ENCODE data around the gene PHACTR3.

PHACTR3 gene

GRCh38 chr20:59597240-59597639, 7.1 kb upstream of the PHACTR3 start:
- Histone ChIP-seq H3K27ac (no peak overlapping the region), H3K36me3 (no peaks in the 10 kb centered on the region), H3K27me3 (peaks cover 0 to 47% of the 10 kb centered on the region in 2 donors), H3K4me1 (no peaks in the 10 kb centered on the region), H3K9me3 (no peaks in the 10 kb centered on the region), H3K4me3 (no peak overlapping the region)
- TF ChIP-seq CTCF (IDR thresholded peaks at IDR 0.05): no peak
- DNase-seq: no peak
- intact Hi-C loops (cut with DNase I; ENCODE audit: low total_unique reads): no loop called here

- intact Hi-C loops (cut with DNase I; ENCODE audit: low total_unique reads): no loop called here
- no peak for DNase-seq
- H3K36me3 ChIP-seq: no peaks in the 10 kb centered on the region
- no peak overlapping the region for H3K4me3 ChIP-seq
- no peak overlapping the region for H3K27ac ChIP-seq
- no peaks in the 10 kb centered on the region for H3K4me1 ChIP-seq
- H3K27me3 ChIP-seq: peaks cover 0 to 62% of the 10 kb centered on the region in 2 donors
- peak; percentile 49 to 52 for TF ChIP-seq CTCF (IDR thresholded peaks at IDR 0.05)
- H3K9me3 ChIP-seq: no peaks in the 10 kb centered on the region
Observed at GRCh38 chr20:59598625-59599310, 5.6 kb upstream of the PHACTR3 start.

GRCh38 chr20:59599941-59600340, 4.4 kb upstream of the PHACTR3 start:
- peaks cover 0 to 74% of the 10 kb centered on the region in 2 donors for H3K27me3 ChIP-seq
- DNase-seq: no peak
- H3K4me1 ChIP-seq: peaks cover 0 to 7% (median 3%) of the 10 kb centered on the region in 4 donors
- H3K9me3 ChIP-seq: no peaks in the 10 kb centered on the region
- H3K4me3 ChIP-seq: no peak overlapping the region
- H3K27ac ChIP-seq: no peak overlapping the region
- H3K36me3 ChIP-seq: no peaks in the 10 kb centered on the region
- no peak for TF ChIP-seq CTCF (IDR thresholded peaks at IDR 0.05)
- intact Hi-C loops (cut with DNase I; ENCODE audit: low total_unique reads): no loop called here

GRCh38 chr20:59600472-59600871, 3.9 kb upstream of the PHACTR3 start:
- no peaks in the 10 kb centered on the region for H3K9me3 ChIP-seq
- H3K4me3 ChIP-seq: no peak overlapping the region
- no peak for DNase-seq
- H3K27me3 ChIP-seq: peaks cover 0 to 80% of the 10 kb centered on the region in 2 donors
- H3K4me1 ChIP-seq: peaks cover 0 to 12% (median 9%) of the 10 kb centered on the region in 4 donors
- TF ChIP-seq CTCF (IDR thresholded peaks at IDR 0.05): no peak
- intact Hi-C loops (cut with DNase I; ENCODE audit: low total_unique reads): no loop called here
- no peak overlapping the region for H3K27ac ChIP-seq
- H3K36me3 ChIP-seq: no peaks in the 10 kb centered on the region

- Histone ChIP-seq H3K4me3 (no peak overlapping the region), H3K4me1 (peaks cover 0 to 14% (median 9%) of the 10 kb centered on the region in 4 donors), H3K27ac (no peak overlapping the region), H3K27me3 (peaks cover 0 to 92% of the 10 kb centered on the region in 2 donors), H3K36me3 (no peaks in the 10 kb centered on the region), H3K9me3 (no peaks in the 10 kb centered on the region)
- no peak for TF ChIP-seq CTCF (IDR thresholded peaks at IDR 0.05)
- no peak for DNase-seq
- intact Hi-C loops (cut with DNase I; ENCODE audit: low total_unique reads): no loop called here
Observed at GRCh38 chr20:59602546-59603080, 1.7 kb upstream of the PHACTR3 start.

All from tibial artery (tissue), 4 donors.